ENCODE data around the gene TNRC6B. TPM values are rescaled to one million over a fixed set of nuclear protein-coding genes. Genes with fewer than 3 reads are reported as not detected.

TNRC6B gene
- total RNA-seq, 6 experiments from 2014 or later: 30.8 to 36.3 (median 34.3) TPM

- Mint-ChIP-seq H3K4me3 (no peak overlapping the region), H3K36me3 (ENCODE audit: low read depth) (peaks cover 12% of the 10 kb centered on the region), H3K27ac (no peak overlapping the region), H3K4me1 (ENCODE audit: low read depth) (peaks cover 33% of the 10 kb centered on the region), H3K9me3 (no peaks in the 10 kb centered on the region), H3K27me3 (ENCODE audit: insufficient read depth) (no peaks in the 10 kb centered on the region)
- no peak for DNase-seq
- TF ChIP-seq CTCF (IDR thresholded peaks at IDR 0.05): no peak
These were observed 47.0 kb downstream of the TNRC6B start for GRCh38 chr22:40224702-40225101.

- no peaks in the 10 kb centered on the region for H3K27me3 Mint-ChIP-seq (ENCODE audit: insufficient read depth)
- no peak overlapping the region for H3K27ac Mint-ChIP-seq
- DNase-seq: no peak
- peaks cover 18% of the 10 kb centered on the region for H3K4me1 Mint-ChIP-seq (ENCODE audit: low read depth)
- H3K9me3 Mint-ChIP-seq: no peaks in the 10 kb centered on the region
- peaks cover 15% of the 10 kb centered on the region for H3K36me3 Mint-ChIP-seq (ENCODE audit: low read depth)
- no peak for TF ChIP-seq CTCF (IDR thresholded peaks at IDR 0.05)
- no peak overlapping the region for H3K4me3 Mint-ChIP-seq
These were observed 48.9 kb downstream of the TNRC6B start for GRCh38 chr22:40226620-40227019.

- Mint-ChIP-seq H3K27ac (no peak overlapping the region), H3K4me3 (no peak overlapping the region), H3K27me3 (ENCODE audit: insufficient read depth) (no peaks in the 10 kb centered on the region; the same call in 1 of the 2 replicates), H3K36me3 (ENCODE audit: low read depth) (peaks cover 32% of the 10 kb centered on the region), H3K4me1 (ENCODE audit: low read depth) (peaks cover 20% of the 10 kb centered on the region), H3K9me3 (no peaks in the 10 kb centered on the region)
- DNase-seq: no peak
- TF ChIP-seq CTCF (IDR thresholded peaks at IDR 0.05): no peak
These were observed 54.0 kb downstream of the TNRC6B start for GRCh38 chr22:40231618-40232313.

- no peaks in the 10 kb centered on the region; the same call in 1 of the 2 replicates for H3K27me3 Mint-ChIP-seq (ENCODE audit: insufficient read depth)
- no peak for DNase-seq
- no peaks in the 10 kb centered on the region for H3K9me3 Mint-ChIP-seq
- peaks cover 38% of the 10 kb centered on the region for H3K36me3 Mint-ChIP-seq (ENCODE audit: low read depth)
- H3K27ac Mint-ChIP-seq: no peak overlapping the region
- H3K4me3 Mint-ChIP-seq: no peak overlapping the region
- TF ChIP-seq CTCF (IDR thresholded peaks at IDR 0.05): no peak
- H3K4me1 Mint-ChIP-seq (ENCODE audit: low read depth): peaks cover 22% of the 10 kb centered on the region
These were observed 54.9 kb downstream of the TNRC6B start for GRCh38 chr22:40232624-40233023.

GRCh38 chr22:40233886-40234285 lies 56.2 kb downstream of the TNRC6B start:
- no peaks in the 10 kb centered on the region for H3K9me3 Mint-ChIP-seq
- peaks cover 42% of the 10 kb centered on the region for H3K36me3 Mint-ChIP-seq (ENCODE audit: low read depth)
- H3K27ac Mint-ChIP-seq: no peak overlapping the region
- no peaks in the 10 kb centered on the region; the same call in 1 of the 2 replicates for H3K27me3 Mint-ChIP-seq (ENCODE audit: insufficient read depth)
- no peak overlapping the region for H3K4me3 Mint-ChIP-seq
- peaks cover 34% of the 10 kb centered on the region for H3K4me1 Mint-ChIP-seq (ENCODE audit: low read depth)
- no peak for DNase-seq
- TF ChIP-seq CTCF (IDR thresholded peaks at IDR 0.05): no peak

All from HFFc6 (cell line).